ENCODE data around the gene FARSB. TPM values are rescaled to one million over a fixed set of nuclear protein-coding genes. Genes with fewer than 3 reads are reported as not detected.

The FARSB gene
- total RNA-seq, 4 donors from 2014 or later = 9.7 to 26.8 (median 20.9) TPM

DNA sequence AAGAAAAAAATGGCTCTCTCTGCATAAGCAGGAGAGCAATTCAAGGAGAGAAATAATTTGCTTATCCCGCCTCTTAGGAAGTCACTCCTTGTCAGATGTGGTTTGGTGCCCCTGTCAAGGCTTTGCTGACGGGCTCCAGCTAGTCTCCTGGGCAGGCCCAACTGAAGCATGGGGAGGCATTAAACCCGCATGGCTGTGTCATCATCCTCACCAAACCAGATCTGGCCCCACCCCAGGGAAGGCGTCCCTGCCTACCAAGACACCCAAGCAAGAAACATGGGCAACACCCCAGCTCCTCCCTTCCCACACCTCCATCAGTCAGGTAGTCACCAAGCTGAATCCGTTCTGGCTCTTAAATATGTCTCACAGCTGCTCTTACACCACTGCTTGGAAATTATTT is 123.6 kb downstream of the FARSB start:
- 48 to 52% methylated on average over 5 of the region's 5 CpGs for WGBS, 2 donors
- Histone ChIP-seq H3K27me3 (no peaks in the 10 kb centered on the region), H3K4me1 (peaks cover 3 to 31% (median 4%) of the 10 kb centered on the region in 3 donors), H3K27ac (peak overlapping the region; percentile 35 to 84 (median 70)), H3K4me3 (no peak overlapping the region), H3K9me3 (no peaks in the 10 kb centered on the region), H3K36me3 (peaks cover 0 to 5% (median 0%) of the 10 kb centered on the region in 3 donors)
- TF ChIP-seq POLR2A (IDR thresholded peaks at IDR 0.05) (no peak), CTCF (IDR thresholded peaks at IDR 0.05) (no peak)
- DNase-seq = no peak
- intact Hi-C loops (cut with DNase I) = no loop called here

GRCh38 chr2:222526480-222527277 is 129.2 kb downstream of the FARSB start:
- Histone ChIP-seq H3K4me1 (peaks cover 0 to 15% (median 3%) of the 10 kb centered on the region in 3 donors), H3K27ac (no peak overlapping the region)
- intact Hi-C loops (cut with DNase I) = no loop called here

DNA sequence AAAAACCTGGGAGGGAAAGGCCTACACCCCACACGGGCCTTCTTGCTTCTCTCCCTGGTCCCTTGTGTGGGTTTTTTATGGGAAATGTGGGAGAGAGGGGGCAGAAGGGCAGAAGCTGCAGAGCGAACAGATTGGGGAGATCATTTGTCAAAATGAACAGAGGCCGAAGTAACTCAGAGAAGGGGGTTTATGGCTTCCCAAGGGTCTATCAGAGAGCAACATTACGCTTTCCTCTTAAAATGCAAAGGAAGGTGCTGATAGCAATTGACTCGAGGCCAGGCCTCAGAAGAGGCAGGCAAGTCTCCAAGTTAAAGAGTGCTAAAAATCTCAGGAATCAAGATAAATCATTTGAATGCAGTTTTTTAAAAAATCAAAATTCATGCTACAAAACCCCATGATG is 130.1 kb downstream of the FARSB start:
- H3K9me3 ChIP-seq = no peaks in the 10 kb centered on the region
- no peak overlapping the region for H3K4me3 ChIP-seq
- TF ChIP-seq CTCF (IDR thresholded peaks at IDR 0.05) (no peak), POLR2A (IDR thresholded peaks at IDR 0.05) (no peak)
- H3K27ac ChIP-seq = no peak overlapping the region
- no peaks in the 10 kb centered on the region for H3K27me3 ChIP-seq
- DNase-seq = no peak
- peaks cover 0 to 26% (median 0%) of the 10 kb centered on the region in 3 donors for H3K36me3 ChIP-seq
- WGBS, 2 donors = 74 to 82% methylated on average over 5 of the region's 5 CpGs
- peaks cover 0 to 8% (median 3%) of the 10 kb centered on the region in 3 donors for H3K4me1 ChIP-seq
- intact Hi-C loops (cut with DNase I) = no loop called here

More at GRCh38 chr2:222526480-222527277, 129.2 kb downstream of the FARSB start:
- peaks cover 0 to 26% (median 0%) of the 10 kb centered on the region in 3 donors for H3K36me3 ChIP-seq
- 85 to 90% methylated on average over 7 of the region's 7 CpGs for WGBS, 2 donors
- DNase-seq = no peak
- no peaks in the 10 kb centered on the region for H3K27me3 ChIP-seq
- H3K4me3 ChIP-seq = no peak overlapping the region
- no peak for TF ChIP-seq CTCF (IDR thresholded peaks at IDR 0.05)
- no peak for TF ChIP-seq POLR2A (IDR thresholded peaks at IDR 0.05)
- no peaks in the 10 kb centered on the region for H3K9me3 ChIP-seq

GRCh38 chr2:222523783-222524544 is 131.9 kb downstream of the FARSB start:
- Histone ChIP-seq H3K4me3 (no peak overlapping the region), H3K27ac (no peak overlapping the region), H3K36me3 (peaks cover 0 to 26% (median 0%) of the 10 kb centered on the region in 3 donors), H3K9me3 (no peaks in the 10 kb centered on the region), H3K4me1 (peaks cover 0 to 20% (median 6%) of the 10 kb centered on the region in 3 donors), H3K27me3 (no peaks in the 10 kb centered on the region)
- 73 to 91% methylated on average over 4 of the region's 4 CpGs for WGBS, 2 donors
- TF ChIP-seq CTCF (IDR thresholded peaks at IDR 0.05) (no peak), POLR2A (IDR thresholded peaks at IDR 0.05) (no peak)
- no peak for DNase-seq
- intact Hi-C loops (cut with DNase I) = no loop called here

GRCh38 chr2:222522082-222522481 is 133.8 kb downstream of the FARSB start:
- H3K27me3 ChIP-seq = peaks cover 0 to 5% (median 0%) of the 10 kb centered on the region in 4 donors
- intact Hi-C loops (cut with DNase I) = no loop called here
- no peak overlapping the region for H3K4me3 ChIP-seq
- no peak for DNase-seq
- H3K9me3 ChIP-seq = no peaks in the 10 kb centered on the region
- no peak for TF ChIP-seq POLR2A (IDR thresholded peaks at IDR 0.05)
- TF ChIP-seq CTCF (IDR thresholded peaks at IDR 0.05) = no peak
- no peak overlapping the region for H3K27ac ChIP-seq
- peaks cover 0 to 26% (median 0%) of the 10 kb centered on the region in 3 donors for H3K36me3 ChIP-seq
- H3K4me1 ChIP-seq = peaks cover 0 to 33% (median 14%) of the 10 kb centered on the region in 3 donors
- WGBS, 2 donors = 33 to 100% methylated on average over 1 of the region's 1 CpG
